Activated CD8-positive, alpha-beta memory T cell treated with anti-CD3 and anti-CD28 coated beads, Interleukin-2, amount 50 U/mL, for 4 hours (primary cell): ENCODE measurements around the gene VIPR1.

Source experiments
- DNase-seq: peaks from one replicate; pipeline ENCODE4 v3.0.0-alpha.2; 2020

Gene VIPR1

GRCh38 chr3:42581709-42582473, 79.4 kb downstream of the VIPR1 start, which contains the start of gene SEC22C:
Gene SEC22C, minus strand, starts transcription at chr3:42581967. Its CDS starts 12,921 bp downstream, at chr3:42569046.
- DNase-seq, result peak; percentile 96

- DNase-seq, result no peak
Observed at GRCh38 chr3:42582474-42583070, 80.1 kb downstream of the VIPR1 start.
